Measurements from ENCODE around the gene PELI1.

PELI1 gene, protein sequence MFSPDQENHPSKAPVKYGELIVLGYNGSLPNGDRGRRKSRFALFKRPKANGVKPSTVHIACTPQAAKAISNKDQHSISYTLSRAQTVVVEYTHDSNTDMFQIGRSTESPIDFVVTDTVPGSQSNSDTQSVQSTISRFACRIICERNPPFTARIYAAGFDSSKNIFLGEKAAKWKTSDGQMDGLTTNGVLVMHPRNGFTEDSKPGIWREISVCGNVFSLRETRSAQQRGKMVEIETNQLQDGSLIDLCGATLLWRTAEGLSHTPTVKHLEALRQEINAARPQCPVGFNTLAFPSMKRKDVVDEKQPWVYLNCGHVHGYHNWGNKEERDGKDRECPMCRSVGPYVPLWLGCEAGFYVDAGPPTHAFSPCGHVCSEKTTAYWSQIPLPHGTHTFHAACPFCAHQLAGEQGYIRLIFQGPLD

DNA sequence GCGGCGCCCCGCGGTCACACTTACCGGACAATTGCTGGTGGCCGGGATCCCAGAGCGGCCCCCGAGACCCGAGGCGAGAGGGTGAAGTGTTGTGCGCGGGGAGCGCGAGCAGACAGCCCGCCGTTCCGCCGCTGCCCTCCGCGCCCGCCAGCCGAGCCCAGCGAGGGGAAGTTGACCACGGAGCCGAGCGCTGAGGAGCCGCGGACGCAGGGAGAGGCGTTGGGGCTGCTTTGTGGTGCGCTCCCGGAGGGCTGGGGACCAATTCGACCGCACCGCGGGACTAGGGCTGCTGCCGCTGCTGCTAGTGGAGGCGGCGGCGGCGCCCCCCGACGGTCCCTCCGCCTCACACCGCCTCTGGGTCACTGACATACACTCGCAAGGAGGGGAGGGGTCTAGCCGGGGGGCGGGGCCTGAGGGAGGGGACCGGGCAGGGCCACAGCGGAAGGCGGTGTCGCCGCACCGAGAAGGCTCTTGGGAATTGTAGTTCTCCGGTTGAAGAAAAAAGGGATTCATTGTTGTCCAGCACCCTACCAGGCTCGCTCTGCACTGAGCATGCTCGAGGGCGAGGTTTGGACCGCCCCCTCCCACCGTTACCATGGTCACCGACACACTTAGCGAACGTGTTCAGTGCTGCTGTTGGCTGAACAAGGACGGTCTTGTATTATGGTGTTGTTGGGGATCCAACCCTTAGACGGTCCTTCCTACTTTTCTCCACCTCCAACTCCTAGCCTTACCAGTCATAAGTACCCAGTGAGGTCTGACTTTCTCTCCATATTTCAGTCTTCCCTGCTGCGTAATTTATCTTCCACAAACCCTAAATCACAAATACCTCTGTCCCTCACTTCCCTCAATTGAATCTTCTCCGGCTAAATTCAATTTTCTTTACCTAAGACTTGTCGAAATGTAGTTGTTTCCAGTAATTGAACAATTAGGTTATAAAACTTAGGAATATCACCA, at the start of gene PELI1:
Gene PELI1 (minus strand): TSS at position 364 of the 957 bp plus-strand sequence. CDS start 36,110 bp downstream, outside the sequence.
- TF ChIP-seq, protein P1, sequence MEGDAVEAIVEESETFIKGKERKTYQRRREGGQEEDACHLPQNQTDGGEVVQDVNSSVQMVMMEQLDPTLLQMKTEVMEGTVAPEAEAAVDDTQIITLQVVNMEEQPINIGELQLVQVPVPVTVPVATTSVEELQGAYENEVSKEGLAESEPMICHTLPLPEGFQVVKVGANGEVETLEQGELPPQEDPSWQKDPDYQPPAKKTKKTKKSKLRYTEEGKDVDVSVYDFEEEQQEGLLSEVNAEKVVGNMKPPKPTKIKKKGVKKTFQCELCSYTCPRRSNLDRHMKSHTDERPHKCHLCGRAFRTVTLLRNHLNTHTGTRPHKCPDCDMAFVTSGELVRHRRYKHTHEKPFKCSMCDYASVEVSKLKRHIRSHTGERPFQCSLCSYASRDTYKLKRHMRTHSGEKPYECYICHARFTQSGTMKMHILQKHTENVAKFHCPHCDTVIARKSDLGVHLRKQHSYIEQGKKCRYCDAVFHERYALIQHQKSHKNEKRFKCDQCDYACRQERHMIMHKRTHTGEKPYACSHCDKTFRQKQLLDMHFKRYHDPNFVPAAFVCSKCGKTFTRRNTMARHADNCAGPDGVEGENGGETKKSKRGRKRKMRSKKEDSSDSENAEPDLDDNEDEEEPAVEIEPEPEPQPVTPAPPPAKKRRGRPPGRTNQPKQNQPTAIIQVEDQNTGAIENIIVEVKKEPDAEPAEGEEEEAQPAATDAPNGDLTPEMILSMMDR (IDR thresholded peaks at IDR 0.05; ENCODE audit: borderline replicate concordance, control extremely low read depth, extremely low read depth, insufficient read depth, missing control alignments), result peak; percentile 58
- DNase-seq (ENCODE audit: low spot score), result peak; percentile 95

DNA sequence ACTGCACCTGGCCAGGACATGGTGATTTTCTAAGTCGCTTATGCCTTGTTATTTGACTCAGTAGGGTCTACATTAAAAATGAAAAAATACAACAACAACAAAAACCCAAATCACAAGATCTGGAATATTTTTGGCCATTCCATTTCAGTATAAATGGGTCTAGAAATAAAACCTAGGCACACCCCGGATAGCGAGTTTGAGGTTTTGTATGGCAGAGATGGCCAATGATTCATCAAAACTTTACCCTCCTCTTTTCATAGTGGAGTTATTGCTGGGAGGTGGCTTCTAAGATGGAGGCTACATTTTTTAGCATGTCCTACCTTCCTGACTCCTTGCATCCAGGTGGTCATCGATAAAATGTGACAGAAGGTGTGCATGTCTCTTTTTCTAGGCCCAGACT, 49.3 kb upstream of the PELI1 start:
- in situ Hi-C loops (cut with MboI; ENCODE audit: low sequenced_read_pairs, unreplicated experiment), result no loop called here
- TF ChIP-seq, protein P1 (IDR thresholded peaks at IDR 0.05; ENCODE audit: borderline replicate concordance, control extremely low read depth, extremely low read depth, insufficient read depth, missing control alignments), result no peak
- DNase-seq (ENCODE audit: low spot score), result no peak

More for the DNA sequence above, at the start of gene PELI1:
- in situ Hi-C loops (cut with MboI; ENCODE audit: low sequenced_read_pairs, unreplicated experiment), result loop anchor here (5.0 kb wide), 1 partner anchor 87 kb away; no protein-coding TSS in a partner anchor

DNA sequence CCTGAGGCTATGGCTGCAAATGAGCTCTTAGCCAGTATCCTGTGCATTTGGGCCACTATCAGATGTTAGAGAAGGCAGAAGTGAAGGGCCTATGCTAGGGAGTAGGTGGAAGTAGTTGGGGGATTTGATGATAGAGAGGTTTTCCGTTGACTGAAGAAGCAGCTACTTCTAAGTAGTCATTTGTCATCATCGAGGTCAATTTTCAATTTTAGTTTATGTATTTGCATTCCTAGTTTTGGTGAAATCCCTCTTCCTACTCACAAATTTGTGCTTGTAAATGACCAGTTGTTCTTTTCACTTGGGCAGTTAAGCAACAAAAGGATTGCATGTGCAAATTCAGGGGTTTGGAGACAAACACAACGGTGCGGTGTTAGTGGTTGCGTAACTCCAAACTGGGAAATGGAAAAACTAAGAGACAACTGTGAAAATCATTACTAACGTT, 48.5 kb upstream of the PELI1 start:
- TF ChIP-seq, protein P1 (IDR thresholded peaks at IDR 0.05; ENCODE audit: borderline replicate concordance, control extremely low read depth, extremely low read depth, insufficient read depth, missing control alignments), result no peak
- peak; percentile 36 for DNase-seq (ENCODE audit: low spot score)
- in situ Hi-C loops (cut with MboI; ENCODE audit: low sequenced_read_pairs, unreplicated experiment), result no loop called here

DNA sequence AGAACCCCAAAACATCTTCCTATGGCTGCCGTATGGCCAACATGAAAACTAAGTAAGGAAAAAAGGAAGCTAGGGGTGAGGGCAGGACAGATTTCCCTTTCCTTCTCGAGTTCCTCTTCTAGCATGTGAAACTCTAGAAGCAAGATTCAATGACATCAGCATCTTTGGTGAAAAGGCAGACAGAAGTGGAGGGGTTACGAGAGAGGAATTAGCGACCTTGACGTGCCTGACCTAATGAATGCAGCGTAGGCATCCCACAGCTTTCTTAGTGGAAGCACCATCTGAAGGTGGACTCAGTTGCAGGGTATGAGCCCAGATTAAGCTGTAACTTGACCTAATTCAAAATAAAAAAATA, 47.9 kb upstream of the PELI1 start:
- DNase-seq (ENCODE audit: low spot score), result no peak
- TF ChIP-seq, protein P1 (IDR thresholded peaks at IDR 0.05; ENCODE audit: borderline replicate concordance, control extremely low read depth, extremely low read depth, insufficient read depth, missing control alignments), result no peak
- in situ Hi-C loops (cut with MboI; ENCODE audit: low sequenced_read_pairs, unreplicated experiment), result no loop called here

DNA sequence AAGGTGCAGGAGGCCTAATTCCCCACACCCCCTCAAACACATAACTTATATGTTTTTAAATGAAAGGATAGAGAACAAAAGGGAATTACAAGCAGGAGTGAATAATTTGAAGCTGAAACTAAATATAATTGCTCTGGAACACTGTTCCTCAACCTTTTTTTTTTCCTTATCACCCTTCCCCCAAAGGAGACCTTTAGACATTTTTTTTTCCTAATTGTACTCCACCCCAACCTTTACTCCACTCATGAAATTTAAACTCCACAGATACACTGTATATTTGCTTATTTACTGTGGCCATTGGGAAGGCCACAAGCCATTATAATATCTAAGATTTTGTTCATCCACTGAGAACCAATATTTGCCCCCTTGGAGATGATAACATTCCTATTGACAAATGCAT, 45.4 kb upstream of the PELI1 start:
- TF ChIP-seq, protein P1 (IDR thresholded peaks at IDR 0.05; ENCODE audit: borderline replicate concordance, control extremely low read depth, extremely low read depth, insufficient read depth, missing control alignments), result no peak
- in situ Hi-C loops (cut with MboI; ENCODE audit: low sequenced_read_pairs, unreplicated experiment), result no loop called here
- DNase-seq (ENCODE audit: low spot score), result no peak

DNA sequence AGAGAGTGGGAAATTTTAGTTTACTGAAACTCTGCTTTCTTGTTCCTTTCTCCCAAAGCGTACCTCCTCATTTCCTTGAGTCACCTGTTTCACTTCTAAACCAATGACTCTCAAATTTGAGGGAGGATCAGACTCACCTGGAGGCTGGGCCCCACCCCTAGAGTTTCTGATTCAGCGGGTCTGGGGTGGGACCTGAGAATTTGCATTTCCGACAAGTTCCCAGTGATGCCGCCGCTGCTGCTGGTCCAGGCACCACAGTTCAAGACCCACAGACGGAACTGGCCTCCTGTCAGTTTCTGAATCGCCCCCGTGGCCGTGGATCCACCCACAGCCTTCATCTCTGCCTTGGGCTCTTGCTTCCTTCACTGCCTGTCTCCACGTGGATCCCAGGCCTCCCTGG, 44.9 kb upstream of the PELI1 start:
- TF ChIP-seq, protein P1 (IDR thresholded peaks at IDR 0.05; ENCODE audit: borderline replicate concordance, control extremely low read depth, extremely low read depth, insufficient read depth, missing control alignments), result no peak
- DNase-seq (ENCODE audit: low spot score), result no peak
- in situ Hi-C loops (cut with MboI; ENCODE audit: low sequenced_read_pairs, unreplicated experiment), result no loop called here
